Parathyroid adenoma (tissue), 2 donors: ENCODE measurements around the gene RNH1.

ENCODE experiments used
- H2AFZ ChIP-seq: fragments of 300-600 bp; sonication (generic); one replicate; pipeline ENCODE4 v1.7.0; 2017; ENCODE audit warnings: antibody characterized with exemption, mild to moderate bottlenecking
- H3K27ac ChIP-seq: fragments of 300-600 bp; sonication (generic); one replicate; pipeline ENCODE4 v1.7.0; 2017
- H3K27me3 ChIP-seq: fragments of 300-600 bp; sonication (generic); one replicate; pipeline ENCODE4 v1.7.0; 2017; ENCODE audit warnings: low read length; ENCODE audit not compliant: control insufficient read depth, insufficient read depth
- H3K36me3 ChIP-seq: fragments of 300-600 bp; sonication (generic); one replicate; pipeline ENCODE4 v1.7.0; 2017; ENCODE audit warnings: low read length; ENCODE audit not compliant: control insufficient read depth, insufficient read depth
- H3K4me1 ChIP-seq: fragments of 300-600 bp; sonication (generic); one replicate; pipeline ENCODE4 v1.7.0; 2017; ENCODE audit warnings: control low read depth
- H3K4me2 ChIP-seq: fragments of 300-600 bp; sonication (generic); one replicate; pipeline ENCODE4 v1.7.0; 2017; ENCODE audit warnings: low read length
- H3K4me3 ChIP-seq: fragments of 300-600 bp; sonication (generic); one replicate; pipeline ENCODE4 v1.7.0; 2017; ENCODE audit warnings: low read depth, low read length
- H3K79me2 ChIP-seq: fragments of 300-600 bp; sonication (generic); one replicate; pipeline ENCODE4 v1.7.0; 2017; ENCODE audit warnings: control low read depth
- H3K9ac ChIP-seq: fragments of 300-600 bp; sonication (generic); one replicate; pipeline ENCODE4 v1.7.0; 2017; ENCODE audit warnings: mild to moderate bottlenecking
- H3K9me3 ChIP-seq: fragments of 300-600 bp; sonication (generic); one replicate; pipeline ENCODE4 v1.7.0; 2017; ENCODE audit warnings: low read length; ENCODE audit not compliant: control insufficient read depth
- CTCF ChIP-seq: fragments of 300-600 bp; sonication (generic); IDR thresholded peaks from one replicate; pipeline ENCODE4 v1.7.0; 2017; ENCODE audit warnings: antibody characterized with exemption, mild to moderate bottlenecking
- donor health status: primary hyperparathyroidism.

RNH1 gene

GRCh38 chr11:462107-462890, 44.7 kb downstream of the RNH1 start:
- TF ChIP-seq CTCF: no peak
- H3K9me3 ChIP-seq: no peaks in the 10 kb centered on the region
- H3K4me2 ChIP-seq: no peak overlapping the region
- H2AFZ ChIP-seq: no peak overlapping the region
- no peaks in the 10 kb centered on the region for H3K36me3 ChIP-seq
- H3K27me3 ChIP-seq: no peaks in the 10 kb centered on the region
- H3K27ac ChIP-seq: no peak overlapping the region
- H3K79me2 ChIP-seq: peaks cover 11% of the 10 kb centered on the region
- no peak overlapping the region for H3K4me3 ChIP-seq
- no peaks in the 10 kb centered on the region for H3K4me1 ChIP-seq
- H3K9ac ChIP-seq: no peak overlapping the region

GRCh38 chr11:461626-462025, 45.4 kb downstream of the RNH1 start:
- no peak overlapping the region for H3K4me2 ChIP-seq
- no peak overlapping the region for H3K27ac ChIP-seq
- no peak overlapping the region for H3K9ac ChIP-seq
- peaks cover 2% of the 10 kb centered on the region for H3K4me1 ChIP-seq
- no peak overlapping the region for H3K4me3 ChIP-seq
- no peak for TF ChIP-seq CTCF
- H3K79me2 ChIP-seq: peaks cover 11% of the 10 kb centered on the region
- no peak overlapping the region for H2AFZ ChIP-seq
- no peaks in the 10 kb centered on the region for H3K27me3 ChIP-seq
- H3K36me3 ChIP-seq: no peaks in the 10 kb centered on the region
- H3K9me3 ChIP-seq: no peaks in the 10 kb centered on the region

GRCh38 chr11:460331-461199, 46.5 kb downstream of the RNH1 start:
- Histone ChIP-seq H3K79me2 (peaks cover 10% of the 10 kb centered on the region), H3K9ac (no peak overlapping the region), H3K4me3 (no peak overlapping the region), H3K9me3 (no peaks in the 10 kb centered on the region), H2AFZ (no peak overlapping the region), H3K27ac (no peak overlapping the region), H3K36me3 (no peaks in the 10 kb centered on the region), H3K27me3 (no peaks in the 10 kb centered on the region), H3K4me2 (no peak overlapping the region), H3K4me1 (peaks cover 6% of the 10 kb centered on the region)
- TF ChIP-seq CTCF: no peak

GRCh38 chr11:459511-460220, 47.4 kb downstream of the RNH1 start:
- Histone ChIP-seq H3K27ac (no peak overlapping the region), H3K4me1 (peaks cover 11% of the 10 kb centered on the region), H3K9me3 (no peaks in the 10 kb centered on the region), H3K4me3 (no peak overlapping the region), H3K36me3 (no peaks in the 10 kb centered on the region), H3K4me2 (no peak overlapping the region), H3K27me3 (no peaks in the 10 kb centered on the region), H3K79me2 (peaks cover 10% of the 10 kb centered on the region), H3K9ac (no peak overlapping the region), H2AFZ (no peak overlapping the region)
- TF ChIP-seq CTCF: no peak
